ENCODE measurements around the gene KLHL18.

Gene KLHL18

DNA sequence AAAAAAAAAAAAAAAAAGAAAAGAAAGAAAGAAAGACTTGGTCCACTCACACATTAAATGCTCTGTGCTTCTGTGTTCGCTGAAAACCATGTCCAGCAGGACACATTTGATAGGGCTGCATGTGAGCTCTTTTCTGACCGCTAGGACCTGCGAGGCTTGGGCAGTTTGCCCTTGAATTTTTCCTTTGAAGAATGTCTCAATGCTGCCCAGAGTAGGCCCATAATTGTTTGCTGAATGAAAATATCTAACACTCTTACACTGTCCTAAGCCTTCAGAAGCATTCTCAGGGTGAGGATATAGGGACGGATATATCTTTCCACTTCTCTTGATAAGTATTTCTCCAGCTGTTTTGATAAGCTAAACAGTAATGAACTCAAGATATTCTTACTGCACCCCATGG is 6.2 kb upstream of the KLHL18 start:
- TF ChIP-seq, protein P1, sequence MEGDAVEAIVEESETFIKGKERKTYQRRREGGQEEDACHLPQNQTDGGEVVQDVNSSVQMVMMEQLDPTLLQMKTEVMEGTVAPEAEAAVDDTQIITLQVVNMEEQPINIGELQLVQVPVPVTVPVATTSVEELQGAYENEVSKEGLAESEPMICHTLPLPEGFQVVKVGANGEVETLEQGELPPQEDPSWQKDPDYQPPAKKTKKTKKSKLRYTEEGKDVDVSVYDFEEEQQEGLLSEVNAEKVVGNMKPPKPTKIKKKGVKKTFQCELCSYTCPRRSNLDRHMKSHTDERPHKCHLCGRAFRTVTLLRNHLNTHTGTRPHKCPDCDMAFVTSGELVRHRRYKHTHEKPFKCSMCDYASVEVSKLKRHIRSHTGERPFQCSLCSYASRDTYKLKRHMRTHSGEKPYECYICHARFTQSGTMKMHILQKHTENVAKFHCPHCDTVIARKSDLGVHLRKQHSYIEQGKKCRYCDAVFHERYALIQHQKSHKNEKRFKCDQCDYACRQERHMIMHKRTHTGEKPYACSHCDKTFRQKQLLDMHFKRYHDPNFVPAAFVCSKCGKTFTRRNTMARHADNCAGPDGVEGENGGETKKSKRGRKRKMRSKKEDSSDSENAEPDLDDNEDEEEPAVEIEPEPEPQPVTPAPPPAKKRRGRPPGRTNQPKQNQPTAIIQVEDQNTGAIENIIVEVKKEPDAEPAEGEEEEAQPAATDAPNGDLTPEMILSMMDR (IDR thresholded peaks at IDR 0.05; ENCODE audit: insufficient read depth, low read length, poor library complexity, severe bottlenecking), result no peak
- Histone ChIP-seq H3K4me3 (replicated peaks; ENCODE audit: low read depth, low read length) (no peak overlapping the region), H3K36me3 (ENCODE audit: control insufficient read depth, insufficient read depth, low read length) (no peaks in the 10 kb centered on the region; the same call in 1 of the 2 replicates), H3K27me3 (replicated peaks; ENCODE audit: control insufficient read depth, insufficient read depth, low read length) (no peaks in the 10 kb centered on the region)
- no peak for DNase-seq (ENCODE audit: extremely low read depth, insufficient read length)

DNA sequence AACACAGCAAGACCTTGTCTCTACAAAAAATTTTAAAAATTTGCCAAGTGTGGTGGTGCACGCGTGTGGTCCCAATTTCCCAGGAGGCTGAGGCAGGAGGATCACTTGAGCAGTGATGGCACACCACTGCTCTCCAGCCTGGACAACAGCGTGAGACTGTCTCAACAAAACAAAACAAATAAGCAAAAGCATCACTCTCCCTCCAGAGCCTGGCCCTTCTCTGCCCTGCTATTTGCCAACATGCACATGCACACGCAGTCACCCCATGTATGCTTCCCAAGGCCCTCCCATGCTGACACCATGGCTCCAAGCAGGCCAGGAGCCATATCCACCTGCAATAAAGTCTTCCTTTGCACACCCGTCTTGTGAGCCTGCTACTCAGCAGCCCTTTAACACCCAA is 2.2 kb upstream of the KLHL18 start:
- DNase-seq (ENCODE audit: extremely low read depth, insufficient read length), result no peak
- Histone ChIP-seq H3K36me3 (ENCODE audit: control insufficient read depth, insufficient read depth, low read length) (no peaks in the 10 kb centered on the region; the same call in 1 of the 2 replicates), H3K4me3 (replicated peaks; ENCODE audit: low read depth, low read length) (no peak overlapping the region), H3K27me3 (replicated peaks; ENCODE audit: control insufficient read depth, insufficient read depth, low read length) (no peaks in the 10 kb centered on the region)
- TF ChIP-seq, protein P1 (IDR thresholded peaks at IDR 0.05; ENCODE audit: insufficient read depth, low read length, poor library complexity, severe bottlenecking), result no peak

DNA sequence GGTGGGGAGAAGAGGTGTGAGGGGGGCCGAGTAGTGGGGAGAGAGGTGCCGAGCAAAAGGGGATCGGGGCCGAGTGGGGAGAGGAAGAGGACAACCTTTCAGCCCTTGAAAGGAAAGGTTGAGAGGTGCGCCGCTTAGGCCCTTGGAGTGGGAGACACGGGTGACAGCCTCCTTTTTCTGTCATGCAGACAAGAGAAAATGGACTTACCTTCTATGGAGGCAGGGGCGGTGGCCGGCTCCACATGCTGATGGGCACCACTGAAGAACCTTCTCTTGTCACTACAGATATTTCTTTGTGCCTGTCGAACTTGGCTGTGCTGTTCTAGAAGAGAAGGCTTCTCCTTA is 421 bp downstream of the KLHL18 start:
- DNase-seq (ENCODE audit: extremely low read depth, insufficient read length), result peak; percentile 26
- Histone ChIP-seq H3K4me3 (replicated peaks; ENCODE audit: low read depth, low read length) (peak overlapping the region; percentile 85), H3K27me3 (replicated peaks; ENCODE audit: control insufficient read depth, insufficient read depth, low read length) (no peaks in the 10 kb centered on the region), H3K36me3 (ENCODE audit: control insufficient read depth, insufficient read depth, low read length) (peaks cover 2% of the 10 kb centered on the region; the same call in 1 of the 2 replicates)
- TF ChIP-seq, protein P1 (IDR thresholded peaks at IDR 0.05; ENCODE audit: insufficient read depth, low read length, poor library complexity, severe bottlenecking), result no peak

DNA sequence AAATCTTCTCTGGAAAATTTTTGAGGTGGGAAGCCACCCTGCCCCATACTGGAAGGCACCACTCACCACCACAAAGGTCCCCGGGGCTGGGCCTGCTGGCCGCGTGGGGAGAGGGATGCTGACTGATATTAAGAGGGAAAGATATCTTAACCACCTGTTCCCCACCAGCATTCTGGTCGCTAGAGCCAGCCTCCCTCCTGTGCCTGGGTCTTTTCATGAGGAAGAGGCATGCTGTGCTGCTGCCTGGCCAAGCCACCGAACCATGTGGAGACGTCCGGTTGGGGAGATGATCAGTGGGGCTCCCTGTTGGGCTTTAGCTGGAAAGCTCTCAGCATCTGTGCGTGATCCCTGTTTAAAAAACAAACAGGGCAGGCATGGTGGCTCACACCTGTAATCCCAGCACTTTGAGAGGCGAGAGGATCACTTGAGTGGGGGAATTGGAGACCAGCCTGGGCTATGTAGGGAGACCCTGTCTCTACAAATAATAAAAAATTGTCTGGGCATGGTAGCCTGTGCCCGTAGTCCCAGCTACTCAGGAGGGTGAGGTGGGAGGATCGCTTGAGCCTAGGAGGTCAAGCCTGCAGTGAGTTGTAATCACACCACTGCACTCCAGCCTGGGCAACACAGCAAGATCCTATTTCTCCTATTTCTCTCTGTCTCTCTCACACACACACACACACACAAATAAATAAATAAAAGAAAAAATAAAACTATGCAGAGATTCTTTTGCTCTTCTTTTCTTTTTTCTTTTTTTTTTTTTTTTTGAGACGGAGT is 1.0 kb downstream of the KLHL18 start:
- TF ChIP-seq, protein P1 (IDR thresholded peaks at IDR 0.05; ENCODE audit: insufficient read depth, low read length, poor library complexity, severe bottlenecking), result no peak
- Histone ChIP-seq H3K4me3 (replicated peaks; ENCODE audit: low read depth, low read length) (peak overlapping the region; percentile 85), H3K27me3 (replicated peaks; ENCODE audit: control insufficient read depth, insufficient read depth, low read length) (no peaks in the 10 kb centered on the region), H3K36me3 (ENCODE audit: control insufficient read depth, insufficient read depth, low read length) (peaks cover 3% of the 10 kb centered on the region; the same call in 1 of the 2 replicates)
- peak; percentile 43 for DNase-seq (ENCODE audit: extremely low read depth, insufficient read length)

DNA sequence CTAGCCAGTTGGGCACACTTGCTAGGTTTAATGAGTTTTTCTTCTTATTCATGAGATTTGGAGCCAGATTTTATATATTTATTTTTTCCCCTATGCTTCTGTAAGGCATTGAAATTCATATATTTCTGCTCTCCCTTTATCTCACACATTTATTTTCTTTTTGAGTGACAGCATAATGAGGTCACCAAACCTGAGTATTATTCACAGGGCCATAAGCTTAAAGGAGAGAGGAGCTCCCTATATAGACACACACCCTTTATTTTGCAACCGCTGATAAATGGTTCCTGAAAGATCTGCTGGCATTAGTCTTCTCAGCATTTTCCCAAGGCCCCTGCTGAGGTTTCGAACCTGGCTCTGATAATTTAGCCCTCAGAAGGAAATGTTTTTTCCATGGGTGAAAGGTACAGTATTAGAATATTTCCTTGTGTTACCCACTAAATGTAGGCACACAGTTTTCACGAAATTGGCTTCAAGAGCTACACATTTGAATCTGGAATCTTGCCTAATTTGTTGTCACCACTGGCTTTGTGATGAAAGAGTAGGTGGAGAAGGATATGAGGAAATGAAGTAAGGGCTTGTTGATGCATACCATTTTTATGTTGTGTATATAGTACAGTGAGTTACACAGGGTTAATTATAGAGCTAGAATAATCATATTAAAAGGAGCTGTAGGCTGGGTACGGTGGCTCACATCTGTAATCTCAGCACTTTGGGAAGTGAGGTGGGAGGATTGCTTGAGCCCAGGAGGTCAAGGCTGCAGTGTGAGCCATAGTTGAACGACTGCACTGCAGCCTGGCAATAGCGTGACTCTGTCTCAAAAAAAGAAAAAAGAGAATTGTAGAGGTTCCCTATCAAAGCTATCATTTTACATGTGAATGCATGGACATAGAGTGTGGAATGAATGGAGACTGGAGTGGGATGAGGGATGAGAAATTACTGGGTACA is 6.5 kb downstream of the KLHL18 start:
- peaks cover 3% of the 10 kb centered on the region for H3K36me3 ChIP-seq (ENCODE audit: control insufficient read depth, insufficient read depth, low read length)
- no peaks in the 10 kb centered on the region for H3K27me3 ChIP-seq (replicated peaks; ENCODE audit: control insufficient read depth, insufficient read depth, low read length)
- TF ChIP-seq, protein P1 (IDR thresholded peaks at IDR 0.05; ENCODE audit: insufficient read depth, low read length, poor library complexity, severe bottlenecking), result no peak
- H3K4me3 ChIP-seq (replicated peaks; ENCODE audit: low read depth, low read length), result no peak overlapping the region
- DNase-seq (ENCODE audit: extremely low read depth, insufficient read length), result no peak
